Lung (tissue), 12 donors: ENCODE data around the gene CAP1. TPM values are rescaled to one million over a fixed set of nuclear protein-coding genes. Genes with fewer than 3 reads are reported as not detected.

Experiments used
- ATAC-seq: fragments of 200-7000 bp; cut with Tn5 transposase; one replicate; pipeline ENCODE4 v1.9.1; 2020; ENCODE audit warnings: moderate number of reproducible peaks; ENCODE audit not compliant: insufficient read depth, low FRiP score
- DNase-seq, 3 donors: peaks; one replicate each; pipeline ENCODE4 v3.0.0-alpha.2; 2013 to 2017
- H3K27ac ChIP-seq, 2 donors: one replicate each; pipeline ENCODE4 v1.5.1; 2013; ENCODE audit warnings: mild to moderate bottlenecking in 2 of 2, moderate library complexity in 2 of 2, control low read depth in 1 of 2, inconsistent platforms in 1 of 2, low read depth in 1 of 2, low read length in 1 of 2
- H3K27me3 ChIP-seq, 3 donors: one replicate each; pipeline ENCODE4 v1.5.1; 2013; ENCODE audit warnings: low read length in 2 of 3; ENCODE audit not compliant: control insufficient read depth in 3 of 3, insufficient read depth in 3 of 3
- H3K36me3 ChIP-seq, 4 donors: one replicate each; pipeline ENCODE4 v1.5.1; 2013; ENCODE audit warnings: low read length in 4 of 4, mild to moderate bottlenecking in 1 of 4, moderate library complexity in 1 of 4; ENCODE audit not compliant: control insufficient read depth in 4 of 4, insufficient read depth in 4 of 4
- H3K4me1 ChIP-seq, 5 donors: one replicate each; pipeline ENCODE4 v1.5.1; 2013; ENCODE audit warnings: low read length in 5 of 5, mild to moderate bottlenecking in 2 of 5, moderate library complexity in 1 of 5; ENCODE audit not compliant: control insufficient read depth in 5 of 5, insufficient read depth in 5 of 5
- H3K4me3 ChIP-seq: one replicate; pipeline ENCODE4 v1.5.1; 2013; ENCODE audit warnings: mild to moderate bottlenecking, control low read depth, moderate library complexity
- H3K9ac ChIP-seq, 2 donors: one replicate each; pipeline ENCODE4 v1.5.1; 2013; ENCODE audit warnings: low read length in 2 of 2, control low read depth in 1 of 2; ENCODE audit not compliant: insufficient read depth in 1 of 2
- H3K9me3 ChIP-seq, 4 donors: one replicate each; pipeline ENCODE4 v1.5.1; 2013; ENCODE audit warnings: low read length in 3 of 4, mild to moderate bottlenecking in 1 of 4, moderate library complexity in 1 of 4; ENCODE audit not compliant: control insufficient read depth in 4 of 4, insufficient read depth in 3 of 4
- CTCF ChIP-seq: IDR thresholded peaks from 2 replicates; pipeline ENCODE4 v1.5.1; 2012; ENCODE audit warnings: mild to moderate bottlenecking; ENCODE audit errors: control extremely low read depth, extremely low read depth
- whole genome bisulfite sequencing, 2 donors: extraction: QIAGEN DNeasy Blood & Tissue Kit; methylation state at CpG; one replicate each; pipeline ENCODE4 v1.1.7; 2013; 5-methylcytosine and 5-hydroxymethylcytosine counted together
- polyA plus RNA-seq, 2 donors: library from polyadenylated mRNA; stranded (reverse); fragments of 200-250 nt; gene quantifications; one replicate each; pipeline ENCODE4 v1.2.1, GENCODE V29; 2013
- total RNA-seq, 2 donors: library from RNA; depleted of rRNA in 1 of 2; stranded (reverse); fragments of >200 nt in 1 of 2; gene quantifications; one replicate each; pipeline ENCODE4 v1.2.1, GENCODE V29; 2014 to 2021
- donor health status: control.
- donor health status: control.
- donor health status: Bipolar disorder and iron deficiency.
- donor health status: healthy.
- donor health status: DM: yes; HTN: yes; CAD: no.

The CAP1 gene
- total and polyA plus RNA-seq, 4 donors, result 109 to 454 (median 285) TPM

- DNase-seq (no peak), ATAC-seq (no peak)
- H3K9ac ChIP-seq, result no peak overlapping the region
- peaks cover 0 to 3% (median 0%) of the 10 kb centered on the region in 3 donors for H3K27me3 ChIP-seq
- no peak overlapping the region for H3K4me3 ChIP-seq
- H3K27ac ChIP-seq, result no peak overlapping the region
- H3K36me3 ChIP-seq, result no peaks in the 10 kb centered on the region
- peaks cover 0 to 7% (median 3%) of the 10 kb centered on the region in 4 donors for H3K9me3 ChIP-seq
- 87 to 91% methylated on average over 1 of the region's 1 CpG for WGBS, 2 donors
- no peak for TF ChIP-seq CTCF
- H3K4me1 ChIP-seq, result no peaks in the 10 kb centered on the region
Observed at GRCh38 chr1:40105028-40105427, 64.5 kb downstream of the CAP1 start.

- Histone ChIP-seq H3K4me1 (no peaks in the 10 kb centered on the region), H3K27me3 (no peaks in the 10 kb centered on the region), H3K27ac (no peak overlapping the region), H3K9me3 (peaks cover 0 to 9% (median 6%) of the 10 kb centered on the region in 4 donors), H3K4me3 (no peak overlapping the region), H3K9ac (no peak overlapping the region), H3K36me3 (no peaks in the 10 kb centered on the region)
- WGBS, 2 donors, result 74 to 90% methylated on average over 6 of the region's 6 CpGs
- DNase-seq (peak; percentile 29 to 46 (median 31)), ATAC-seq (peak; percentile 77)
- TF ChIP-seq CTCF, result no peak
Observed at GRCh38 chr1:40107290-40107959, 66.9 kb downstream of the CAP1 start.

- ATAC-seq, result no peak
- no peaks in the 10 kb centered on the region for H3K4me1 ChIP-seq
- DNase-seq, result no peak
Observed at GRCh38 chr1:40110389-40110788, 69.9 kb downstream of the CAP1 start.

More at GRCh38 chr1:40110389-40110788, 69.9 kb downstream of the CAP1 start:
- Histone ChIP-seq H3K4me3 (no peak overlapping the region), H3K36me3 (no peaks in the 10 kb centered on the region), H3K27me3 (no peaks in the 10 kb centered on the region), H3K9ac (no peak overlapping the region), H3K27ac (no peak overlapping the region), H3K9me3 (peaks cover 0 to 8% (median 4%) of the 10 kb centered on the region in 4 donors)
- TF ChIP-seq CTCF, result no peak
